ACC112 (cell line): Measurements from ENCODE around the gene SLC1A2.
A peak's percentile ranks its signal among the peaks of the same experiment; 100 is the strongest.

Source experiments
- H2AFZ ChIP-seq: fragments of 200-600 bp; sonication (generic); one replicate; pipeline ENCODE4 v1.6.0; 2017; ENCODE audit warnings: antibody characterized with exemption, low read length; ENCODE audit not compliant: unreplicated experiment
- H3K27ac ChIP-seq: fragments of 200-600 bp; sonication (generic); 2 replicates; pipeline ENCODE4 v1.5.1; 2014; ENCODE audit warnings: low read depth, mild to moderate bottlenecking, antibody characterized with exemption, low read length, moderate library complexity
- H3K27me3 ChIP-seq: fragments of 200-600 bp; sonication (generic); 2 replicates; pipeline ENCODE4 v1.6.1; 2014; ENCODE audit warnings: mild to moderate bottlenecking, antibody characterized with exemption, low read length, moderate library complexity, mixed read lengths; ENCODE audit not compliant: insufficient read depth
- H3K36me3 ChIP-seq: fragments of 200-600 bp; sonication (generic); 2 replicates; pipeline ENCODE4 v1.6.1; 2016; ENCODE audit warnings: mild to moderate bottlenecking, antibody characterized with exemption, low read length, moderate library complexity, mixed read lengths; ENCODE audit not compliant: insufficient read depth
- H3K4me1 ChIP-seq: fragments of 200-600 bp; sonication (generic); one replicate; pipeline ENCODE4 v1.6.1; 2016; ENCODE audit warnings: low read length, mixed read lengths; ENCODE audit not compliant: insufficient read depth, unreplicated experiment, control insufficient read depth
- H3K4me3 ChIP-seq: fragments of 200-600 bp; sonication (generic); 2 replicates; pipeline ENCODE4 v1.5.1; 2014; ENCODE audit warnings: mild to moderate bottlenecking, low read depth, low read length
- H3K79me2 ChIP-seq: fragments of 200-600 bp; sonication (generic); one replicate; pipeline ENCODE4 v1.6.0; 2016; ENCODE audit warnings: low read length; ENCODE audit not compliant: control insufficient read depth, unreplicated experiment, insufficient read depth

Gene SLC1A2

GRCh38 chr11:35340071-35340470 is 79.3 kb downstream of the SLC1A2 start:
- H3K27ac ChIP-seq = no peak overlapping the region
- peaks cover 27% of the 10 kb centered on the region for H3K4me1 ChIP-seq
- H2AFZ ChIP-seq = no peak overlapping the region

GRCh38 chr11:35338921-35339320 is 80.4 kb downstream of the SLC1A2 start:
- H3K79me2 ChIP-seq = no peaks in the 10 kb centered on the region
- H3K4me1 ChIP-seq = peaks cover 27% of the 10 kb centered on the region
- no peak overlapping the region for H2AFZ ChIP-seq
- no peaks in the 10 kb centered on the region for H3K36me3 ChIP-seq
- no peak overlapping the region for H3K4me3 ChIP-seq
- no peak overlapping the region for H3K27ac ChIP-seq
- no peaks in the 10 kb centered on the region for H3K27me3 ChIP-seq

More at GRCh38 chr11:35340071-35340470, 79.3 kb downstream of the SLC1A2 start:
- Histone ChIP-seq H3K27me3 (no peaks in the 10 kb centered on the region), H3K4me3 (no peak overlapping the region), H3K36me3 (no peaks in the 10 kb centered on the region), H3K79me2 (no peaks in the 10 kb centered on the region)

DNA sequence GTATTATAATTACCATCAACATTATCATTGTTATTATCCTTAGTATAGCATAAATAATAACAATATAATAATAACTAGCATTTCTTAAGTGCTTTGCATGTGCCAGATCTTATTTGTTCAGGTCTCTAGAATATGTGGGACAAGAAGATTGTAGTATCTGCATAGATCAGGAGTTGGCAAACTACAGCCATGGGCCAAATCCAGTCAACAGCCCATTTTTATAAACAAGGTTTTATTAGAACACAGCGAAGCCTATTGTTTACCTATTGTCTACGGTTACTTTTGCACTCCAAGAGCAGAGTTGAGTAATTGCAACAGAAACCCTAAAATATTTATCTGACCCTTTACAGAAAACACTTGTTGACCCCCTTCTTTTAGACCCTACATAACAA is 81.4 kb downstream of the SLC1A2 start:
- H3K4me3 ChIP-seq = no peak overlapping the region
- H2AFZ ChIP-seq = no peak overlapping the region
- H3K4me1 ChIP-seq = peaks cover 27% of the 10 kb centered on the region
- H3K27ac ChIP-seq = peak overlapping the region; percentile 89
- H3K79me2 ChIP-seq = no peaks in the 10 kb centered on the region
- H3K36me3 ChIP-seq = no peaks in the 10 kb centered on the region
- no peaks in the 10 kb centered on the region for H3K27me3 ChIP-seq

DNA sequence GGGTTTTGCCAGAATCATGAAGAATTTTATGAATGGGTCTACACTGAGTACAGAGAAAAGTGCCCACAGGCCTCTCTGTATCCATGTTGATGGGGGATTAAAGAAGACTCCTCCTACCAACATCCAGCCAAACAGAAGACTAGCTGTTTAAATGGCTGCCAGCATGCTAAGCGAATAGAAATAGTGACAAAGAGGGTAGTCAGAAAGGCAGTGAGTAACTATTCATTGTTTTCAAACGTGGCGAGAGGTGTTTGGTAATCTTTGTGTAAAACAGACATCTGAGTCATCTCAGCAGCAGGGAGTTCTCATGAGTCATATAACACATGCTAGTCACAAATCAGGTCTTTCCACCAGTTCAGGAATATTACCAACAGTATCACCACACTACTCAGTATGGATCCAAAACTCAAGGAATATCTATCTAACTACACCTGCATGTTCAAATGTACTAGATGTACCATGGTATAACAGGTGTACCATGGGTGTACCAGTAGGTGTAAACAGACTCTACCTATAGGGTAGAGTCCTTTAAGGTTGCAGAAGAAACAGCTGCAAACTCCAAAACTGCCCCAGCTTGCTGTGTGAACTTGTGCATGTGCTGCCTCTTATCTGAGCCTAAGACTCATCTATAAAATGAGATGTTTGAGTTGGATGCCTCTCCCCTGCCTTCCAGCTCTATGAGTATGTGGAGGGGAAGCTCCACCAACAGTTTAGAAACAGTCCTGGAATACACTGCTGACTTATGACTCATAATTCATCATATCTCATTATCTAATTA is 82.0 kb downstream of the SLC1A2 start:
- Histone ChIP-seq H3K27ac (peak overlapping the region; percentile 89), H3K4me1 (peaks cover 27% of the 10 kb centered on the region), H3K36me3 (no peaks in the 10 kb centered on the region), H2AFZ (peak overlapping the region; percentile 58), H3K4me3 (peak overlapping the region; percentile 25; the same call in 1 of the 2 replicates), H3K27me3 (no peaks in the 10 kb centered on the region), H3K79me2 (no peaks in the 10 kb centered on the region)

GRCh38 chr11:35336726-35337125 is 82.6 kb downstream of the SLC1A2 start:
- Histone ChIP-seq H3K27ac (peak overlapping the region; percentile 89), H3K27me3 (no peaks in the 10 kb centered on the region), H3K79me2 (no peaks in the 10 kb centered on the region), H2AFZ (peak overlapping the region; percentile 58), H3K36me3 (no peaks in the 10 kb centered on the region), H3K4me3 (no peak overlapping the region), H3K4me1 (peaks cover 27% of the 10 kb centered on the region)

- Histone ChIP-seq H3K79me2 (no peaks in the 10 kb centered on the region), H3K27ac (no peak overlapping the region), H3K4me1 (peaks cover 27% of the 10 kb centered on the region), H3K36me3 (no peaks in the 10 kb centered on the region), H3K4me3 (no peak overlapping the region), H2AFZ (no peak overlapping the region), H3K27me3 (no peaks in the 10 kb centered on the region)
These were observed 84.1 kb downstream of the SLC1A2 start for GRCh38 chr11:35335226-35335625.

- Histone ChIP-seq H3K79me2 (no peaks in the 10 kb centered on the region), H3K27ac (no peak overlapping the region), H3K27me3 (no peaks in the 10 kb centered on the region), H3K36me3 (no peaks in the 10 kb centered on the region), H3K4me3 (no peak overlapping the region), H3K4me1 (peaks cover 27% of the 10 kb centered on the region), H2AFZ (no peak overlapping the region)
These were observed 84.8 kb downstream of the SLC1A2 start for GRCh38 chr11:35334385-35335090.

GRCh38 chr11:35332524-35332923 is 86.8 kb downstream of the SLC1A2 start:
- Histone ChIP-seq H2AFZ (no peak overlapping the region), H3K79me2 (no peaks in the 10 kb centered on the region), H3K36me3 (no peaks in the 10 kb centered on the region), H3K4me1 (peaks cover 10% of the 10 kb centered on the region), H3K4me3 (no peak overlapping the region), H3K27me3 (no peaks in the 10 kb centered on the region), H3K27ac (no peak overlapping the region)

GRCh38 chr11:35330931-35331330 is 88.4 kb downstream of the SLC1A2 start:
- no peak overlapping the region for H3K27ac ChIP-seq
- H3K27me3 ChIP-seq = no peaks in the 10 kb centered on the region
- H3K79me2 ChIP-seq = no peaks in the 10 kb centered on the region
- no peaks in the 10 kb centered on the region for H3K36me3 ChIP-seq
- no peaks in the 10 kb centered on the region for H3K4me1 ChIP-seq
- no peak overlapping the region for H3K4me3 ChIP-seq
- no peak overlapping the region for H2AFZ ChIP-seq

DNA sequence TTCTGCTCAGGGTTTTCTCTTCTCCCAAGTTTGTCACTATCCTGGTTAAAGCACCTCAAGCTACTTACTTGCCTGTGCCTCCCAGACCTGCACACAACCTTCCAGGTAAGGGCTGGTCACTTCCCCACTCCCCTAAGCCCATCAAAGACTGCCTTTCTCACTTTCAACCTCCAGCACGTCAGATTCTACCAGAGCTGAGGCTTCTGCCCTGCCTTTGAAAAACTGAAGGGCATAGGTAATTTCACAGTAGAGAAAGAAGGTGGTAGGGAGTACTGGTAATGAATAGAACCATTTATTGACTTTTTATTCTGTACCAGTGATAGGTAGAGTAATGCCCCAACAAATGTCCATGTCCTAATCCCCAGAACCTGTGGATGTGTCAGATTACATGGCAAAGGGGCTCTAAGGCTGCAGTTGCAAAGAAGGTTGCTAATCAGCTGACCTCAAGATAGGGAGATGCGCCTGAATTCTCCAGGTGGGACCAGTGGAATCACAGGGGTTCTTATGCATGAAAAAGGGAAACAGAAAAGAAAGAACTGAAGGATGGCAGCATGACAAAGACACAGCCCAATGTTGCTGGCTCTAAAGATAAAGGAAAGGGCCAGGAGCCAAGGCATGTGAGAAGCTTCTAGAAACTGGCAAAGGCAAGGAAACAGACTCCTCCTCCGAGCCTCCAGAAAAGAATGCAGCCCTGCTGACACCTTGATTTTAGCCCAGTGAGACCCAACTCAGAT is 89.0 kb downstream of the SLC1A2 start:
- Histone ChIP-seq H2AFZ (no peak overlapping the region), H3K27ac (no peak overlapping the region), H3K79me2 (no peaks in the 10 kb centered on the region), H3K27me3 (no peaks in the 10 kb centered on the region), H3K4me3 (no peak overlapping the region), H3K36me3 (no peaks in the 10 kb centered on the region), H3K4me1 (no peaks in the 10 kb centered on the region)
